ENCODE results near the gene TAAR2. TPM values are rescaled to one million over a fixed set of nuclear protein-coding genes. Genes with fewer than 3 reads are reported as not detected.

Gene TAAR2
- total and polyA plus RNA-seq, 2 of the 8 experiments (the other 6 are each of a cell fraction or from before 2014, with no cell fraction given) = not detected

- H3K36me3 ChIP-seq (ENCODE audit: control insufficient read depth in 2 of 4, insufficient read depth in 4 of 4, low read length in 3 of 4) = no peaks in the 10 kb centered on the region
- no peak within 1 kb of the TSS for H3K56ac ChIP-seq (replicated peaks; ENCODE audit: insufficient read length, low read depth, low read length)
- no peaks in the 10 kb centered on the region for H3K27me3 ChIP-seq (replicated peaks in 1 of 4; ENCODE audit: control insufficient read depth in 3 of 4, extremely low read depth in 1 of 4, insufficient read depth in 3 of 4, low read length in 3 of 4)
- no peak within 1 kb of the TSS for H3K4me2 ChIP-seq (ENCODE audit: insufficient read depth in 1 of 2, low read depth in 2 of 2, low read length in 2 of 2)
- H4K91ac ChIP-seq (replicated peaks; ENCODE audit: insufficient read length, low read length) = no peak within 1 kb of the TSS
- no peak within 1 kb of the TSS for H2BK5ac ChIP-seq (ENCODE audit: low read depth, low read length)
- ChIA-PET CTCF (ENCODE audit: partially characterized antibody) (interaction anchor here (0.6 to 1.0 kb wide), 5 partner anchors 9 to 174 kb away, joined by 3 to 4 read pairs (median 3); no protein-coding TSS in a partner anchor), POLR2A (ENCODE audit: partially characterized antibody) (no interaction called here)
- FAIRE-seq (no peak), DNase-seq (ENCODE audit: low read depth in 1 of 2, low spot score in 2 of 2) (no peak)
- no peak within 1 kb of the TSS for H3K4ac ChIP-seq (replicated peaks; ENCODE audit: insufficient read length, low read depth, low read length)
- no peak within 1 kb of the TSS for H4K5ac ChIP-seq (ENCODE audit: insufficient read length, low read depth, low read length)
- H2BK12ac ChIP-seq (ENCODE audit: low read depth, low read length) = no peak within 1 kb of the TSS
- no peak within 1 kb of the TSS for H3K27ac ChIP-seq (ENCODE audit: low read depth, low read length)
- H3K14ac ChIP-seq (ENCODE audit: insufficient read length) = no peak within 1 kb of the TSS
- H3K23me2 ChIP-seq (ENCODE audit: low read depth, low read length) = no peaks in the 10 kb centered on the region
- 92% methylated on average over 5 of the region's 5 CpGs; no CpG with 5 or more reads in 1 of the 2 experiments for WGBS, 2 experiments (ENCODE audit: extremely low coverage in 1 of 2, insufficient coverage in 1 of 2, insufficient read length in 1 of 2, insufficient replicate concordance in 2 of 2, low coverage in 1 of 2, low lambda C conversion rate in 2 of 2, missing lambda C conversion rate in 1 of 2)
- H3K23ac ChIP-seq (ENCODE audit: insufficient read length) = no peak within 1 kb of the TSS
- no peak within 1 kb of the TSS; the same call in 1 of the 2 replicates for H2AFZ ChIP-seq (ENCODE audit: low read length)
- H2BK20ac ChIP-seq (ENCODE audit: low read length) = no peak within 1 kb of the TSS
- no peak within 1 kb of the TSS for H2AK5ac ChIP-seq (ENCODE audit: low read depth, low read length)
- no peak within 1 kb of the TSS for H2BK120ac ChIP-seq (replicated peaks; ENCODE audit: low read depth, low read length)
- H3K4me1 ChIP-seq (replicated peaks in 1 of 4; ENCODE audit: control insufficient read depth in 3 of 4, insufficient read depth in 4 of 4, low read length in 3 of 4) = no peaks in the 10 kb centered on the region
- no peak within 1 kb of the TSS for H3K18ac ChIP-seq (ENCODE audit: extremely low read depth, low read length)
- H3K9ac ChIP-seq (replicated peaks in 1 of 4; ENCODE audit: extremely low read depth in 1 of 4, low read depth in 3 of 4, low read length in 3 of 4) = no peak within 1 kb of the TSS
- H3K79me2 ChIP-seq (ENCODE audit: control insufficient read depth in 1 of 2, insufficient read depth in 2 of 2, low read length in 2 of 2) = no peaks in the 10 kb centered on the region
- no peaks in the 10 kb centered on the region for H3K79me1 ChIP-seq (ENCODE audit: low read depth, low read length)
- H2BK15ac ChIP-seq (ENCODE audit: low read length) = no peak within 1 kb of the TSS
- no peak within 1 kb of the TSS for H3K4me3 ChIP-seq (ENCODE audit: extremely low read depth in 1 of 4, insufficient read depth in 2 of 4, low read depth in 3 of 4, low read length in 4 of 4)
- H4K8ac ChIP-seq (ENCODE audit: extremely low read depth, insufficient read depth, low read length) = no peak within 1 kb of the TSS
- no peaks in the 10 kb centered on the region for H3K9me3 ChIP-seq (ENCODE audit: insufficient read depth in 2 of 2, low read depth in 1 of 2, low read length in 1 of 2)
- no peaks in the 10 kb centered on the region for H4K20me1 ChIP-seq (replicated peaks in 1 of 2; ENCODE audit: control insufficient read depth in 1 of 2, insufficient read depth in 2 of 2, low read length in 2 of 2)
- no peak for TF ChIP-seq CBX8 (IDR thresholded peaks at IDR 0.05; ENCODE audit: borderline replicate concordance, low read depth, low read length)
- no peak for TF ChIP-seq CTCF (IDR thresholded peaks at IDR 0.05; ENCODE audit: control extremely low read depth in 1 of 3, insufficient read depth in 1 of 3, low read depth in 1 of 3, low read length in 3 of 3)
- TF ChIP-seq KDM5A (IDR thresholded peaks at IDR 0.05; ENCODE audit: low read length) = no peak
- TF ChIP-seq KDM1A (IDR thresholded peaks at IDR 0.05; ENCODE audit: borderline replicate concordance, low read length) = no peak
- no peak for TF ChIP-seq KDM4A (IDR thresholded peaks at IDR 0.05; ENCODE audit: low read depth, low read length, severe bottlenecking)
- no peak for TF ChIP-seq TAF1 (IDR thresholded peaks at IDR 0.05; ENCODE audit: low read depth, low read length)
- TF ChIP-seq GABPA (IDR thresholded peaks at IDR 0.05; ENCODE audit: borderline replicate concordance, insufficient read depth, low read length) = no peak
- TF ChIP-seq TEAD4 (IDR thresholded peaks at IDR 0.05; ENCODE audit: low read depth, low read length) = no peak
- no peak for TF ChIP-seq EZH2 (IDR thresholded peaks at IDR 0.05; ENCODE audit: low read depth, low read length, severe bottlenecking)
- TF ChIP-seq SIN3A (conservative IDR thresholded peaks at IDR 0.05 in 1 of 2, IDR thresholded peaks at IDR 0.05 in 1 of 2; ENCODE audit: low read depth in 1 of 2, low read length in 2 of 2) = no peak
Measured at GRCh38 chr6:132589454-132589853, 34.6 kb downstream of the TAAR2 start, which contains the start of gene TAAR5. Gene TAAR5, minus strand, starts transcription at chr6:132589741. Its CDS starts 55 bp downstream, at chr6:132589686.
